ENCODE measurements around the gene NSL1.

DNA sequence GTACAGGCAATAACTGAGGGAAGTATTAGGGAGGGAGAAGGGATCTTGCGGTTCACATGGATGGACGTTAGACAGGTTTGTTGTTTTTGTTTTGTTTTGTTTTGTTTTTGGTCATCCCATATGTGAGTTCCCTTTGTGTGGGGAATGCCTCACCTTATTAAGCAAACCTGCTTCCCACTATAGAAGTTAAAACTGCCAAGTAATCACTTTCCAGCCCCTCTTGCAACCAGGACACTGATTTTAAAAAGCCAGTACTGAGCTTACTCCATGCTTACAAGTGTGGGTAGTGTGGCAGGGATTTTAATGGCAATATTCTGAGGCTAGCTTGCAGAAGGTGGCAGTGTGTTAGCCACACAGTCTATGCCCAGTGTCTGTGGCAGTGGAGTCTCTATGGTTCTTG, 29.4 kb upstream of the NSL1 start:
- TF ChIP-seq EP300 (IDR thresholded peaks at IDR 0.05), result no peak
- TF ChIP-seq, protein P1, sequence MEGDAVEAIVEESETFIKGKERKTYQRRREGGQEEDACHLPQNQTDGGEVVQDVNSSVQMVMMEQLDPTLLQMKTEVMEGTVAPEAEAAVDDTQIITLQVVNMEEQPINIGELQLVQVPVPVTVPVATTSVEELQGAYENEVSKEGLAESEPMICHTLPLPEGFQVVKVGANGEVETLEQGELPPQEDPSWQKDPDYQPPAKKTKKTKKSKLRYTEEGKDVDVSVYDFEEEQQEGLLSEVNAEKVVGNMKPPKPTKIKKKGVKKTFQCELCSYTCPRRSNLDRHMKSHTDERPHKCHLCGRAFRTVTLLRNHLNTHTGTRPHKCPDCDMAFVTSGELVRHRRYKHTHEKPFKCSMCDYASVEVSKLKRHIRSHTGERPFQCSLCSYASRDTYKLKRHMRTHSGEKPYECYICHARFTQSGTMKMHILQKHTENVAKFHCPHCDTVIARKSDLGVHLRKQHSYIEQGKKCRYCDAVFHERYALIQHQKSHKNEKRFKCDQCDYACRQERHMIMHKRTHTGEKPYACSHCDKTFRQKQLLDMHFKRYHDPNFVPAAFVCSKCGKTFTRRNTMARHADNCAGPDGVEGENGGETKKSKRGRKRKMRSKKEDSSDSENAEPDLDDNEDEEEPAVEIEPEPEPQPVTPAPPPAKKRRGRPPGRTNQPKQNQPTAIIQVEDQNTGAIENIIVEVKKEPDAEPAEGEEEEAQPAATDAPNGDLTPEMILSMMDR (IDR thresholded peaks at IDR 0.05), result no peak

Data from tibial nerve (tissue), 4 donors.